ENCODE measurements around the gene COA5.

COA5 gene, protein sequence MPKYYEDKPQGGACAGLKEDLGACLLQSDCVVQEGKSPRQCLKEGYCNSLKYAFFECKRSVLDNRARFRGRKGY

DNA sequence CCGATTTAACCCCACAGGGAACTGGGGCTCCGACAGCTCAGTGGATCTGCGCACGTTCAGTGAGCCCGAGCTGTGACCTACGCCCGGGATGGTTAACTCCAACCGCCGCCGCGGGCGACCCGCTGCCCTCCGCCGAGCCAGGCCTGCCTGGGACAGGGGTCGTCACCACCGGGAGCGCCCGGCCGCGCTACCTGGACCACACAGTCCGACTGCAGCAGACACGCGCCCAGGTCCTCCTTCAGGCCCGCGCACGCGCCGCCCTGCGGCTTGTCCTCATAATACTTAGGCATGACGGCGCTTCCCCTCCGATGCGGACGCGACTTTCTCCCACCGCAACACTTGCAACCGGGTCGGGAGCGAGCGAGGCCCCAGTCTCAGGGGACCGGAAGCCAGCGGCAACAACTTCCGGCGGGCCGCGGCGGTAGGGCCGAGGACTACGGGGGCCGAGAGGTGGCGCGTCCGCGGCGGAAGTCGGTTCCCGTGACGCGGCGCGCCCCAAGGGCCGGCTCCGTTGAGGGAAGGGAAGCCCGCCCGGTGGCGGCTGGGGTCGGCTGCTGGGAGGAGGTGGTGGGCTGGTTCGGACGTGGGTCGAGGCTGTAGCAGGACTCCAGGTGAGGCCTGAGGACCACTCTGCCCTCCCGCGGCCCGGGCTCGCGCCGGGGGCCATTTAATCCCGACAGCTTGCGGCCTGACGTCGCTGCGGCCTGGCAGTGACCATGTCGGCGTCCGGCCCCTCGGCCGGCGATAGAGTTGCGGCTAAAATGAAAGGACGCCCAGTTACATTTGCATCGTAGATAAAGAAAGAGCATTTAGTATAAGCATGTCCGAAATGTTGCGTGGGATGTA, at the start of gene COA5, which contains the start of gene UNC50:
TSS of gene COA5 (minus strand) at position 397 of the 846 bp plus-strand sequence. CDS start at position 290, 107 bp downstream.
TSS of gene UNC50 (plus strand) at position 474 of the 846 bp plus-strand sequence. CDS start 1,171 bp downstream, outside the sequence.
- DNase-seq = peak; percentile 95

- DNase-seq = no peak
Measured at GRCh38 chr2:98656800-98657199, 48.5 kb upstream of the COA5 start.

GRCh38 chr2:98654699-98655495, 46.6 kb upstream of the COA5 start:
- peak; percentile 31 for DNase-seq

DNA sequence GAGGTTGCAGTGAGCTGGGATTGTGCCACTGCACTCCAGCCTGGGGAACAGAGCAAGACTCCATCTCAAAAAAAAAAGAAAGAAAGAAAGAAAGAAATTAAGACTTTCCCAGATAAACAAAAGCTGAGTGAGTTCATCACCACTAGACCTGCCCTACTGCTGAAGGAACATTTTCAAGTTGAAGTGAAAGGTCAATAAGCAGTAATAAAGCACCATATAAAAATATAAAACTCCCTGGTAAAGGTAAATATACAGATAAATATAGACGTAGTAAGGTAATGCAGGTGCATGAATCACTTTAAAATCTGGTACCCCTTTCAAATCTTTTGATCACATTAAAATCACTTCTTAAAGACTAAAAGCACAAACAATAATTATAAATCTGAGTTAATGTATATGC, 42.7 kb upstream of the COA5 start:
- DNase-seq = no peak

GRCh38 chr2:98649992-98650375, 41.7 kb upstream of the COA5 start:
- no peak for DNase-seq

- DNase-seq = peak; percentile 87
Measured at GRCh38 chr2:98649135-98649991, 41.1 kb upstream of the COA5 start.

DNA sequence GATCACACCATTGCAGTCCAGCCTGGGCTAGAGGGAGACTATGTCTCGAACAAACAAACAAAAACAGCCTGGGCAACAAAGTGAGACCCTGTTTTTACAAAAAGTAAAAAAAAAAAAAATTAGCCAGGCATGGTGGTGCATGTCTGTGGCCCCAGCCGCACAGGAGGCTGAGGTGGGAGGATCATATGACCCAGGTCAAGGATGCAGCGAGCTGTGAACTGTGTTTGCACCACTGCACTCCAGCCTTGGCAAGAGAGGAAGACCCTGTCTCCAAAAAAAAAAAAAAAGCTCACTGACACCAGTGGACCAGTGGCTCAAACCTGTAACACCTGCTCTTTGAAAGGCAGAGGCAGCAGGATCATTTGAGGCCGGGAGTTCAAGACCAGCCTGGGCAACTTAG, 40.1 kb upstream of the COA5 start:
- DNase-seq = no peak

DNA sequence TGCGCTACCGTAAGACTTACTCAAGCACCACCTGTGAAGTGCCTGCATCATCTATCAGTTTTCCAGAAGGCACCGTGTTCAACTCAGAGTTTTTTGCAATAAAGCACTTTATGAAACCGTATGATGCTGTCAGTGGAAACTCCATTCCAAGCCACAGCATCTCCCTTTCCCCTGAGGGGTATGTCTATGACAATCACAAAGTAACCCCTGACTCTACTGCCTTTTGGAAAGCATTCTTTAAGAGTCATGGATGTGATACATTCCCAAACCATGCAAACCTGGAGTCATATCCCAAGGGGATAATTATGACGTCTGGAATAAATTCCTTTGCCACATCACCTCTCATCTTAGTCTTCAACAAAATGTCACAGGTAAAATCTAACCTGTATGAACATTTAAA, 39.3 kb upstream of the COA5 start:
- DNase-seq = no peak

GRCh38 chr2:98643496-98644100, 35.3 kb upstream of the COA5 start:
- DNase-seq = no peak

GRCh38 chr2:98637401-98638147, 29.3 kb upstream of the COA5 start:
- DNase-seq = peak; percentile 61

DNA sequence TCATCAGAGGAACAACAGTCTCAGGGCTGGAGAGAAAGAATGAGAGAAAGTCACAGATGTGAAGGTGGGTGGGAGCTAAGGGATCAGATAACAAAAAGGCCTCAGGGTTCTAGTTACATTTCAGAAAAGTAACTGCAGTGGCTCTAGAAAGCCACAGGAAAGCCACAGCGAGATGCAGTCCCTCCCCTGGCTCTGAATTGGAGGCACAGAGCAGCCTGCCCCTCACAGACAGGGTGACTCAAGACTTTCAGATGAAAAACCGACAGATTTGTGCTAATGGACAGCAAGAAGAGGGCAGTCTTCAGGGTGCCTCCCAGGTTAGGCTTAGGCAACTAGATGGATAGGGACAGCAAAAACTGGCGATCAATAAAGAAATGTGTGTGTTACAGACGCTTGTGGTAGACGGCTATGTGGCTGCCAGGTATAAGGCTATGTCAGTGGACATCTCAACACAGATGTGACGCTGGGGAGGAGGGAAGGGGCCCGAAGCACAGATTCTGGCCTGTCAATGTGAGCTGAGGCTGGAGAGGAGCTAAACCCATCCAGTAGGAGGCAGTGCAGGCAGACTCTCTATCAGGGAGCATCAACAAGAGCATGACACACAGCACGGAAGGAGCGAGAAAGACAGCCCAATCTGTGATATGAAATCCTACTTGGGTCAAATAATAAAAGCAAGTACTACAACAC, 26.2 kb upstream of the COA5 start:
- peak; percentile 76 for DNase-seq

DNA sequence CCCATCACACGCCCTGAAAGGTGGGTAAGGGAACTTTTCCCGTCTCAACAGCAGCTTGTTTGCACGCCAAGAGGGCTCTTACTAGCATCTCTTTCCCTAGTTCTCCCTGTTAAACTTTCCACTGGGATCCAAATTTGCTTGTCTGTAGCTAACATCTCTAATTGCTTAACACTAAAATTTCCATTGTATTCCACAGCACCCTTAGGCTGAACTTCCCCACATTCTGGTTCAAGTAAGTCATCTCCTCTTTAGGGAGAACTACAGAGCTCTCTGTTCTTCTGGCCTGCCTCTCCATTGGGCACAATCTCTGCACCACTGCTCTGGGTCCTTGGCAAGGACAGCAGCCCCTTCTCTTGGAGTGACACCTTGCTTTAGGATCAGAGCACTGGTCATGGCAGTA, 24.0 kb upstream of the COA5 start:
- no peak for DNase-seq

DNA sequence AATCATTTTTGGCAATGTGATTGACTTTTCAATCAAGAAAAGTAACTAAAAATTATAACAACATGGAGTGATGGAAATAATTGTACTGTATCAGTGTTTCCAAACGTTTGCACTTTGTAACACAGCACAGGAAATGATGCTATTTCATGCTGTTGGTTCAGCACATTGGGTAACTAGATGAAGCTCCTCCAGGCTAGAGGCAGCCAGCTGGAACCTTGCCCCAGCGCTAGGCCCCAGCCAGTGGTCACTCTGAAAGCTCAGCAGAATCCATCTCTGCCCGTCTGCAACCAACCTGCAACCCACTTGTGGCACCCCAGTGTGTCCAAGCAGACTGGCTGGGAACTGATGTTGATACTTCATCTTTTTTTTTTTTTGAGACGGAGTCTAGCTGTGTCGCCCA, 15.3 kb upstream of the COA5 start:
- DNase-seq = no peak

DNA sequence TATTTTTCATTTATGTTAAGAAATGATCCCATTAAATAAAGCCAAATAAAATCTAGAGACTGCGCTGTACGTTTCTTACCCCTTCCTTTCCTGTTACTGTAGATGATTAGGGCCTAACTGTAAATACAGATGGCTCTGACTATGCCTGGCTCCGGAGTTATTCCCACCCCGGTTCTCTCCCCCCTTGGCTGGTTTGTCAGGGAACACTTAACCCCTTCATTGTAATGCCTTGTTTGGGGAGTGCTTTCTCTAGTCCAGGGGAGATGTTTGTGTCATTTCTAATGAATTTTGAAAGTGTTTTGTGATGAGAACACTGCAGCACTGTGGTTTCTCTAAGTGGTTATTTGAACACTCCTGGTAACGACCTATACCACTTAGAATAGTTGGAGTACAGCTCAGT, 8.8 kb upstream of the COA5 start:
- DNase-seq = no peak

DNA sequence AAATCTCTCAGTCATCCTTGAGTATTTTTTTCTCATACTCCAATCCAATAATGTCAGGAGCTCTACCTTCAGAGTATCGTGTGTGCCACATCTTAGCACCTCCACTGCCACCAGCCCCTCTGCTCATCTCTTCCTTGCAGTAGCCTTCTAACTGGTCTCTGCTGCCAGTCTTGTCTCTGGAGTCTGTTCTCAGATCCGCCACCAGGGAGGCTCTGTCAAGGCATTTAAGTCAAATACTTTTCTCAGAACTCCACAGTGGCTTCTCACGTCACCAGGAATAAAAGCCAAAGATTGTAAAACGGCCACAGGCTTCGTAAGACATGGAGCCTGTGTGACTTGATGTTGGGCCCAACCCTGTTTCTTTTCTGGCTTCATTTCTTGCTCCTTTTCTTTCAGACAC, 7.2 kb upstream of the COA5 start:
- DNase-seq = no peak

DNA sequence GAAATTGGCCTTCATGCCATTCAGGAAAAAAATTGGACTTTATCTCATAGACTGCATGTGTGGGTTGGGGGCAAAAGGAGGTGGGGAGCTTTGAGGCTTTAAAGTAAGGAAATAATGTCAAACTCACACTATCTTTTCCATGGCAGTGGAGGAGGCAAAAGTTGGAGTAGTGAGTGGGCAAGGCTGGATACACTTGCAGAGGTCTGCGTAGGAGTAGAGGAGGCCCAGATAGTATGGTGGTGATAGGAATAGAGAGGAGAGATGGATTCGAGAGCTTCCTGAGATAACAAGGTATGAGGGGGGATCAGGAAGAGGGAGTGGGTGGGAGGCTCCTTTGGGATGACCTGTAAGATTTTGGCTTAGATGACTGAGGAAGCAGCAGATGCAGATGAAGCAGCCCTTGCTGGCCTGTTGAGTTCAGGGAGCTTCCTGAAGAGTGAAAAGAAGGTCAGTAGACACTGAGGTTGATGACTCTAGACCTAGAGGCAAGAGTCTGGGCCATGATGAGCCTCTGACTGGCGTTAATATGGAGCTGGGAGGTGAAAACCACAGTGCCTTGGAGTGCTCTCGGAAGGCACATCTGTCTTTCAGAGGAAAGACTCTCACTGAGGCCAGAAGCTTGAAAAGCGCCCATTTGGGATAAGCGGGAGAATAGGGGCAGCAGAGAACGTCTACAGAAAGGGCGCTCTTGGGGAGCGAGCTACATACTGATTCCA, 5.9 kb upstream of the COA5 start:
- no peak for DNase-seq

GRCh38 chr2:98608962-98609604, 771 bp upstream of the COA5 start:
- no peak for DNase-seq

DNA sequence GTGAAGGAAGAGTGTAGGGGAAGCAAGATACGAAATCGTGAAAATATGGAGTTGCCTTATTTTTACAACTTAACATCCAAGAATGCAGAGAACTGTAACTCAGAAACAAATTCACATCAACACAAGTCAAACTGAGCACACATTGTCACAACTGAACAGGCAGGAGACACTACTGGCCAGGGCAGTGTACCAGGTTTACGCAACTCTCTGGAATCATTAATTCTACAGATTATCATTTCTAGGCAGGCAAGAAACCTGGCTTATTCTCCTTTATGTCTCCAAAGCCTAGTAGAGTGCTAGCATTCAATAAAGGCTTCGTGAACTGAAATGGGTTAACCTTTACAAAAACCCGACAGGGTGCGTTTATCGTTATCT, 584 bp downstream of the COA5 start:
- no peak for DNase-seq

DNA sequence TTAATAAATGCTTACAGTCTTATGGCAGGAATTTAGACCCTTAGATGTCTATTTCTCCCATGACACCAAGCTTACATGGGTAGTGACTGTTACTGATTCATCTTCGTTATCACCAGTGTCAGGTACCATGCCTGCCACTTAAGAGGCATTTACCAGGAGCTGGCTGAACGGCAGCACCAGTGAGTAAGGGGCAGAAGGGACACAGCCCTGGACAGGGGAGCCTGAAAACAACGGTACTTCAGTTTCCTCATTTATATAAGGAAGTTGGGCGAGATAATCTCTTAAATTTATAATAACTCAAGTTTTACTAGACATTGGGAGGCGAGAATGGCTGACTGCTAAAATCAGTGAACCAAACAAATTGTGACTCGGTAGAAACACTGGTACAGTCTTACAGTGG, 1.2 kb downstream of the COA5 start:
- DNase-seq = no peak

DNA sequence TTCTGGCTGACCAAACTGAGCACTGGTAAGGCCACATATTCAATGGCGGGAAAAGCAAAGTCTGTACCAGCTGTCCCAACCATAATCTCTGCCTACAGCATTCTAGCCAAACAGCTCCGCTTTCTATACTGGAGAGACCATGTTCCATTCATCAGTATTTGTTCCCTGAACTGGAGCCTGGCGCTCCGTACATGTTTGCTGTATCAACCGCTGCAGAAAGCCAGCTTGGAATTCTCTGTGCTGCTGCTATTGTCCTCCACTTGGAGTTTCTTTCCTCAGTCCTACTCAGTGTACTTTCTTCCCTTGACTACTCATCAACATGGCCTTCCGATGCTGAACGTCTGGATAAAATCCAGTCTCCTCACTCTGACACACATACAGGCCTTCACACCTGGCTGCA, 1.9 kb downstream of the COA5 start:
- no peak for DNase-seq

Data from activated CD4-positive, alpha-beta T cell treated with anti-CD3 and anti-CD28 coated beads for 48 hours (primary cell).